Panc1 (cell line): ENCODE measurements around the gene KANK2. TPM values are rescaled to one million over a fixed set of nuclear protein-coding genes. Genes with fewer than 3 reads are reported as not detected.

Source experiments
- ATAC-seq: fragments of 200-7000 bp; cut with Tn5 transposase; 2 replicates; pipeline ENCODE4 v1.9.1; 2020; ENCODE audit warnings: mild to moderate bottlenecking, moderate library complexity
- BruUV-seq: library from RNA; stranded (reverse); fragments of 400-500 nt; replicated peaks from 2 replicates; lab custom pipeline; 2021; lab: Mats Ljungman, UMichigan
- CTCF ChIA-PET: fragments of 300-600 bp; sonication (Branson Sonifier 250); formaldehyde crosslinking; loops from one replicate; lab custom pipeline; 2022; ENCODE audit warnings: antibody characterized with exemption; lab: Charles Lee
- POLR2A ChIA-PET: fragments of 300-600 bp; sonication (Branson Sonifier 250); formaldehyde crosslinking; loops from one replicate; lab custom pipeline; 2022; ENCODE audit warnings: antibody characterized with exemption; lab: Charles Lee
- DNase-seq: peaks from one replicate; pipeline ENCODE4 v3.0.0-alpha.2; 2010; ENCODE audit warnings: low read depth, low spot score
- H3K27ac ChIP-seq: 2 replicates; pipeline ENCODE4 v1.5.1; 2011; ENCODE audit warnings: mild to moderate bottlenecking, low read length, inconsistent platforms
- H3K27me3 ChIP-seq: fragments of 200-500 bp; sonication (Bioruptor generic); 2 replicates; pipeline ENCODE4 v1.6.0; 2014; ENCODE audit warnings: low read length, inconsistent platforms; ENCODE audit not compliant: control insufficient read depth, insufficient read depth
- H3K36me3 ChIP-seq: fragments of 200-500 bp; sonication (Bioruptor generic); 2 replicates; pipeline ENCODE4 v1.5.1; 2014; ENCODE audit warnings: inconsistent platforms, mild to moderate bottlenecking, low read length, moderate library complexity; ENCODE audit not compliant: control insufficient read depth, insufficient read depth
- H3K4me1 ChIP-seq: 2 replicates; pipeline ENCODE4 v1.5.1; 2011; ENCODE audit warnings: inconsistent platforms, mild to moderate bottlenecking, low read length, moderate library complexity; ENCODE audit not compliant: control insufficient read depth, insufficient read depth
- H3K4me3 ChIP-seq, 2 experiments: 2 replicates each; pipeline ENCODE4 v1.5.1; 2011 to 2012; ENCODE audit warnings: low read depth in 2 of 2, low read length in 2 of 2, mild to moderate bottlenecking in 2 of 2, inconsistent platforms in 1 of 2, moderate library complexity in 1 of 2
- H3K9me3 ChIP-seq: fragments of 200-500 bp; sonication (Bioruptor generic); 2 replicates; pipeline ENCODE4 v1.5.1; 2014; ENCODE audit warnings: low read depth, mild to moderate bottlenecking, inconsistent platforms, low read length, moderate library complexity; ENCODE audit not compliant: control insufficient read depth, insufficient read depth
- POLR2AphosphoS5 ChIP-seq: IDR thresholded peaks from 2 replicates; pipeline ENCODE4 v1.6.1; 2012; ENCODE audit warnings: mild to moderate bottlenecking, low read depth, low read length, moderate library complexity
- SIN3A ChIP-seq: IDR thresholded peaks from 2 replicates; pipeline ENCODE4 v1.6.1; 2012; ENCODE audit warnings: low read depth, mild to moderate bottlenecking, low read length, moderate library complexity, borderline replicate concordance; ENCODE audit not compliant: insufficient read depth
- TCF7L2 ChIP-seq: IDR thresholded peaks from 2 replicates; pipeline ENCODE4 v1.6.1; 2011; ENCODE audit warnings: mild to moderate bottlenecking, low read depth, low read length, inconsistent platforms
- in situ Hi-C: cut with HindIII; loops from 2 replicates; pipeline ENCODE4 v1.10.0; 2016; ENCODE audit warnings: low sequenced_read_pairs, low pct_unique_long_range_greater_than_20kb
- intact Hi-C: fragments of 100-400 bp; cut with micrococcal nuclease; formaldehyde crosslinking; loops from one replicate; pipeline ENCODE4 v1.10.0; 2022; ENCODE audit not compliant: unreplicated experiment
- total RNA-seq: library from RNA; stranded (reverse); gene quantifications from one replicate; pipeline ENCODE4 v1.2.1, GENCODE V29; 2021; ENCODE audit not compliant: unreplicated experiment
- TF ChIP-seq, protein P1 (sequence below): fragments of 450-650 bp; IDR thresholded peaks from 2 replicates; pipeline ENCODE4 v1.5.1; 2017; ENCODE audit warnings: mild to moderate bottlenecking
- TF ChIP-seq, protein P2 (sequence below), 2 experiments: IDR thresholded peaks; 2 replicates each; pipeline ENCODE4 v1.6.1; 2011 to 2012; ENCODE audit warnings: low read depth in 2 of 2, control low read depth in 1 of 2, low read length in 1 of 2, mild to moderate bottlenecking in 1 of 2, moderate library complexity in 1 of 2; ENCODE audit not compliant: insufficient read depth in 1 of 2

KANK2 gene
- total RNA-seq, 1 experiment from 2014 or later = 121 TPM

DNA sequence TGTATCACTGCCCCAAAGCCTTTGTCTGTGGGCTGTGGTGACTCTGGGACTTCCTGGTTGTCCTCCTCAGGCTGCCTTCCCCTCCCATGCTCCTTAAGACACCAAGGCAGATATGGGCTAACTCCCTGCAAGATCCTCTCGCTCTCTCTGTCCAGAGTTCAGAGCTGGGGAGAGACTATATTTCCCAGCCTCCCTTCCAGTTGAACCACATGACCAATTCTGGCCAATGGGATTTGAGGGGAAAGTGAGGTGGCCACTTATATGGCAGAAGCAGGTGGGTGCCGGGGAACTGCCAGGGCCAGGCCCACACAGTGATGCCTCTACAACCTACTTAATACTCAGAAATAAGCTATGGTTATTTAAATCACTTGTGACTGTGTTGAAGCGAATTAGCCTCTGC lies 25.9 kb upstream of the KANK2 start:
- DNase-seq = no peak
- Histone ChIP-seq H3K36me3 (no peaks in the 10 kb centered on the region), H3K9me3 (peaks cover 5% of the 10 kb centered on the region; the same call in 1 of the 2 replicates), H3K4me3 (no peak overlapping the region), H3K27ac (no peak overlapping the region), H3K27me3 (no peaks in the 10 kb centered on the region), H3K4me1 (no peaks in the 10 kb centered on the region)
- ChIA-PET CTCF (interaction anchor here (0.7 kb wide), 1 partner anchor 487 kb away, joined by 3 read pairs; no protein-coding TSS in a partner anchor), POLR2A (no interaction called here)
- TF ChIP-seq SIN3A = no peak
- intact Hi-C loops = no loop called here
- peak; percentile 44; the same call in 1 of the 2 replicates for ATAC-seq
- BruUV-seq = no TSS peak
- in situ Hi-C loops = no loop called here

DNA sequence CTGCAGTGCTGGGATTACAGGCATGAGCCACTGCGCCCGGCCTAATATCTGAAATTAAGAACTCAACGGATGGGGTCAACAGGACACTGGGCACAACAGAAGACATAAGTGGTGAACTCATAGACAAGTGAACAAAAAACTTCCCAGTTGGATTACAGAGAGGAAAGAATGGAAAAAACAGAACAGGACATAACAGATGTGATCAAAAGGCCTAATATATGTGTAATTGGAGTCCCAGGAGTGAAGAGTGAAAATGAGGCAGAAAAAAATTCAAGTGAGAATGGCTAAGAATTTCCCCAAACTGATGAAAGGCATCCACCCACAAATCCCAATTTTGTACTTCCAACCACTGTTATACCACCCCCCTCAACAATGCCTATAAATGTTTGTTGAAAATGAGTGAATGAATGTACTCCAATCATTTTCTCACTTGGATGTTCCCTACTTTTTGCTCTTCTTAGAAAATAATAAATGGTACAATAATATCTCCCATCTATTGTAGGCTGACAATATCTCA lies 23.8 kb upstream of the KANK2 start:
- POLR2A ChIA-PET = no interaction called here
- DNase-seq (no peak), ATAC-seq (no peak)
- BruUV-seq = no TSS peak
- Histone ChIP-seq H3K4me1 (no peaks in the 10 kb centered on the region), H3K27me3 (no peaks in the 10 kb centered on the region), H3K4me3 (no peak overlapping the region), H3K36me3 (no peaks in the 10 kb centered on the region), H3K27ac (no peak overlapping the region), H3K9me3 (peaks cover 5% of the 10 kb centered on the region; the same call in 1 of the 2 replicates)
- CTCF ChIA-PET = no interaction called here
- in situ Hi-C loops (no loop called here), intact Hi-C loops (no loop called here)
- TF ChIP-seq POLR2AphosphoS5 = no peak
- TF ChIP-seq, protein P1, sequence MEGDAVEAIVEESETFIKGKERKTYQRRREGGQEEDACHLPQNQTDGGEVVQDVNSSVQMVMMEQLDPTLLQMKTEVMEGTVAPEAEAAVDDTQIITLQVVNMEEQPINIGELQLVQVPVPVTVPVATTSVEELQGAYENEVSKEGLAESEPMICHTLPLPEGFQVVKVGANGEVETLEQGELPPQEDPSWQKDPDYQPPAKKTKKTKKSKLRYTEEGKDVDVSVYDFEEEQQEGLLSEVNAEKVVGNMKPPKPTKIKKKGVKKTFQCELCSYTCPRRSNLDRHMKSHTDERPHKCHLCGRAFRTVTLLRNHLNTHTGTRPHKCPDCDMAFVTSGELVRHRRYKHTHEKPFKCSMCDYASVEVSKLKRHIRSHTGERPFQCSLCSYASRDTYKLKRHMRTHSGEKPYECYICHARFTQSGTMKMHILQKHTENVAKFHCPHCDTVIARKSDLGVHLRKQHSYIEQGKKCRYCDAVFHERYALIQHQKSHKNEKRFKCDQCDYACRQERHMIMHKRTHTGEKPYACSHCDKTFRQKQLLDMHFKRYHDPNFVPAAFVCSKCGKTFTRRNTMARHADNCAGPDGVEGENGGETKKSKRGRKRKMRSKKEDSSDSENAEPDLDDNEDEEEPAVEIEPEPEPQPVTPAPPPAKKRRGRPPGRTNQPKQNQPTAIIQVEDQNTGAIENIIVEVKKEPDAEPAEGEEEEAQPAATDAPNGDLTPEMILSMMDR = no peak
- TF ChIP-seq, protein P2, sequence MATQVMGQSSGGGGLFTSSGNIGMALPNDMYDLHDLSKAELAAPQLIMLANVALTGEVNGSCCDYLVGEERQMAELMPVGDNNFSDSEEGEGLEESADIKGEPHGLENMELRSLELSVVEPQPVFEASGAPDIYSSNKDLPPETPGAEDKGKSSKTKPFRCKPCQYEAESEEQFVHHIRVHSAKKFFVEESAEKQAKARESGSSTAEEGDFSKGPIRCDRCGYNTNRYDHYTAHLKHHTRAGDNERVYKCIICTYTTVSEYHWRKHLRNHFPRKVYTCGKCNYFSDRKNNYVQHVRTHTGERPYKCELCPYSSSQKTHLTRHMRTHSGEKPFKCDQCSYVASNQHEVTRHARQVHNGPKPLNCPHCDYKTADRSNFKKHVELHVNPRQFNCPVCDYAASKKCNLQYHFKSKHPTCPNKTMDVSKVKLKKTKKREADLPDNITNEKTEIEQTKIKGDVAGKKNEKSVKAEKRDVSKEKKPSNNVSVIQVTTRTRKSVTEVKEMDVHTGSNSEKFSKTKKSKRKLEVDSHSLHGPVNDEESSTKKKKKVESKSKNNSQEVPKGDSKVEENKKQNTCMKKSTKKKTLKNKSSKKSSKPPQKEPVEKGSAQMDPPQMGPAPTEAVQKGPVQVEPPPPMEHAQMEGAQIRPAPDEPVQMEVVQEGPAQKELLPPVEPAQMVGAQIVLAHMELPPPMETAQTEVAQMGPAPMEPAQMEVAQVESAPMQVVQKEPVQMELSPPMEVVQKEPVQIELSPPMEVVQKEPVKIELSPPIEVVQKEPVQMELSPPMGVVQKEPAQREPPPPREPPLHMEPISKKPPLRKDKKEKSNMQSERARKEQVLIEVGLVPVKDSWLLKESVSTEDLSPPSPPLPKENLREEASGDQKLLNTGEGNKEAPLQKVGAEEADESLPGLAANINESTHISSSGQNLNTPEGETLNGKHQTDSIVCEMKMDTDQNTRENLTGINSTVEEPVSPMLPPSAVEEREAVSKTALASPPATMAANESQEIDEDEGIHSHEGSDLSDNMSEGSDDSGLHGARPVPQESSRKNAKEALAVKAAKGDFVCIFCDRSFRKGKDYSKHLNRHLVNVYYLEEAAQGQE (IDR thresholded peaks at IDR 0.05; ENCODE audit: insufficient read depth in 1 of 2, low read depth in 2 of 2, low read length in 1 of 2) = no peak
- TF ChIP-seq SIN3A = no peak
- no peak for TF ChIP-seq TCF7L2

DNA sequence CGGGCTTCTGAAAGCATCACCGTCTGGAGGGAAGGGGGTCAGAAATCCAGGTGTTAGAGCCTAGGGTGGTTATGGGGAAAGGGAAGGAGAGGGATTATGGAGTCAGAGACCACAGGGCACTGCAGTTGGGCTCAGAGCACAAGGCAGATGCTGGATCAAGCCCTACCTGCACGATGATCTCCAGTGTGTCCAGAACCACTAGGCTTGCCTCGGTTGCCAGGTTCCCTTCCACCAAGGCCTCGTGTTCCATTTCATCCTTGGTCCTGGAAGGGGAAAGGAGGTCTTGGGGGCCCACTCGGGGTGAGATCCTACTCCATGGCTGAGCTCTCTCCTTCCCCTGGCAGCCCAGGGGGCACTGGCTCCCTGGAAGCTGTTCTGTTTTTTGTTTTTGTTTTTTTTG lies 17.0 kb upstream of the KANK2 start:
- TF ChIP-seq, protein P1 = no peak
- TF ChIP-seq POLR2AphosphoS5 (no peak), TCF7L2 (no peak), SIN3A (no peak)
- TF ChIP-seq, protein P2 (IDR thresholded peaks at IDR 0.05; ENCODE audit: insufficient read depth in 1 of 2, low read depth in 2 of 2, low read length in 1 of 2) = no peak
- CTCF ChIA-PET = no interaction called here
- BruUV-seq = no TSS peak

More for the DNA sequence above, 17.0 kb upstream of the KANK2 start:
- H3K27ac ChIP-seq = no peak overlapping the region
- POLR2A ChIA-PET = no interaction called here
- ATAC-seq (no peak), DNase-seq (no peak)
- intact Hi-C loops = no loop called here
- no peaks in the 10 kb centered on the region for H3K4me1 ChIP-seq
- H3K9me3 ChIP-seq = no peaks in the 10 kb centered on the region
- H3K36me3 ChIP-seq = no peaks in the 10 kb centered on the region
- in situ Hi-C loops = no loop called here
- H3K4me3 ChIP-seq = no peak overlapping the region
- no peaks in the 10 kb centered on the region for H3K27me3 ChIP-seq
